Aorta (tissue), 5 donors: Measurements from ENCODE around the gene CDK6. TPM values are rescaled to one million over a fixed set of nuclear protein-coding genes. Genes with fewer than 3 reads are reported as not detected.

Source experiments
- ATAC-seq: fragments of 200-7000 bp; cut with Tn5 transposase; one replicate; pipeline ENCODE4 v1.9.1; 2022; ENCODE audit warnings: moderate library complexity; ENCODE audit not compliant: low FRiP score
- DNase-seq, 2 donors: peaks; one replicate each; pipeline ENCODE4 v3.0.0-alpha.2; 2020
- H3K27ac ChIP-seq, 2 donors: one replicate each; pipeline ENCODE4 v1.5.1; 2013; ENCODE audit warnings: low read length in 2 of 2, mild to moderate bottlenecking in 2 of 2, moderate library complexity in 2 of 2, control low read depth in 1 of 2, inconsistent platforms in 1 of 2, low read depth in 1 of 2
- H3K27me3 ChIP-seq, 2 donors: one replicate each; pipeline ENCODE4 v1.6.1; 2013; ENCODE audit warnings: control low read depth in 1 of 2, low read length in 1 of 2, mild to moderate bottlenecking in 1 of 2, moderate library complexity in 1 of 2; ENCODE audit not compliant: insufficient read depth in 2 of 2, control insufficient read depth in 1 of 2
- H3K36me3 ChIP-seq, 2 donors: one replicate each; pipeline ENCODE4 v1.6.1; 2013; ENCODE audit warnings: control low read depth in 1 of 2, low read length in 1 of 2, mild to moderate bottlenecking in 1 of 2; ENCODE audit not compliant: insufficient read depth in 2 of 2, control insufficient read depth in 1 of 2
- H3K4me1 ChIP-seq, 2 donors: one replicate each; pipeline ENCODE4 v1.6.1; 2013; ENCODE audit warnings: low read length in 2 of 2, control low read depth in 1 of 2, mild to moderate bottlenecking in 1 of 2, moderate library complexity in 1 of 2; ENCODE audit not compliant: insufficient read depth in 2 of 2, control insufficient read depth in 1 of 2
- H3K4me3 ChIP-seq, 2 donors: one replicate each; pipeline ENCODE4 v1.5.1; 2013; ENCODE audit warnings: low read length in 2 of 2, control low read depth in 1 of 2, mild to moderate bottlenecking in 1 of 2
- H3K9me3 ChIP-seq: one replicate; pipeline ENCODE4 v1.6.1; 2013; ENCODE audit warnings: mild to moderate bottlenecking, low read length; ENCODE audit not compliant: control insufficient read depth
- WGBS, 2 donors: extraction: QIAGEN DNeasy Blood & Tissue Kit; methylation state at CpG; one replicate each; pipeline ENCODE4 v1.1.7; 2013; 5-methylcytosine and 5-hydroxymethylcytosine counted together
- intact Hi-C, 2 donors: fragments of 100-400 bp; cut with DNase I; formaldehyde crosslinking; loops; one replicate each; pipeline versions ENCODE4 v1.14.2 to v1.15.0; 2022
- polyA plus RNA-seq, 2 donors: library from polyadenylated mRNA; stranded (reverse); fragments of 200-250 nt; gene quantifications; one replicate each; pipeline ENCODE4 v1.2.3, GENCODE V29; 2013
- total RNA-seq, 2 donors: library from RNA; stranded (reverse); fragmentation: NEBNext Ultra II Directional; extraction: Animal tissue kit (Norgen Biotek cat#: 25700); gene quantifications; one replicate each; pipeline ENCODE4 v1.2.1, GENCODE V29; 2021
- donor health status: healthy with polysubstance abuse.
- donor health status: Bipolar disorder and iron deficiency.
- donor health status: DM: no; HTN: no; CAD: no.
- donor health status: DM: no; HTN: no; CAD: no.
- donor health status: DM: yes; HTN: yes; CAD: no.

CDK6 gene
- total and polyA plus RNA-seq, 4 donors = 2.8 to 26.0 (median 11.4) TPM

GRCh38 chr7:92645114-92646061 lies 191.0 kb downstream of the CDK6 start:
- Histone ChIP-seq H3K27ac (no peak overlapping the region), H3K27me3 (no peaks in the 10 kb centered on the region), H3K4me3 (no peak overlapping the region), H3K9me3 (no peaks in the 10 kb centered on the region), H3K4me1 (peaks cover 0 to under 1% of the 10 kb centered on the region in 2 donors), H3K36me3 (no peaks in the 10 kb centered on the region)
- WGBS, 2 donors = 63 to 66% methylated on average over 11 of the region's 11 CpGs
- ATAC-seq = peak; percentile 58
- no peak for DNase-seq
- intact Hi-C loops = no loop called here

- DNase-seq = no peak
- ATAC-seq = no peak
- WGBS, 2 donors = 87 to 91% methylated on average over 6 of the region's 6 CpGs
- Histone ChIP-seq H3K4me3 (no peak overlapping the region), H3K27me3 (no peaks in the 10 kb centered on the region), H3K9me3 (no peaks in the 10 kb centered on the region), H3K4me1 (no peaks in the 10 kb centered on the region), H3K27ac (no peak overlapping the region), H3K36me3 (no peaks in the 10 kb centered on the region)
- intact Hi-C loops = no loop called here
These were observed 191.8 kb downstream of the CDK6 start for GRCh38 chr7:92644406-92645113.

- Histone ChIP-seq H3K9me3 (no peaks in the 10 kb centered on the region), H3K4me3 (no peak overlapping the region), H3K36me3 (no peaks in the 10 kb centered on the region), H3K4me1 (no peaks in the 10 kb centered on the region), H3K27ac (no peak overlapping the region), H3K27me3 (no peaks in the 10 kb centered on the region)
- 52 to 60% methylated on average over 2 of the region's 2 CpGs for WGBS, 2 donors
- intact Hi-C loops = no loop called here
- DNase-seq (no peak), ATAC-seq (no peak)
These were observed 192.6 kb downstream of the CDK6 start for GRCh38 chr7:92643821-92644220.

GRCh38 chr7:92641921-92642511 lies 194.4 kb downstream of the CDK6 start:
- Histone ChIP-seq H3K4me3 (no peak overlapping the region), H3K9me3 (no peaks in the 10 kb centered on the region), H3K27ac (no peak overlapping the region), H3K4me1 (no peaks in the 10 kb centered on the region), H3K36me3 (no peaks in the 10 kb centered on the region), H3K27me3 (no peaks in the 10 kb centered on the region)
- DNase-seq (no peak), ATAC-seq (no peak)
- intact Hi-C loops = no loop called here
- 84 to 87% methylated on average over 4 of the region's 4 CpGs for WGBS, 2 donors

- intact Hi-C loops = no loop called here
- Histone ChIP-seq H3K27me3 (no peaks in the 10 kb centered on the region), H3K36me3 (no peaks in the 10 kb centered on the region), H3K4me1 (peaks cover 0 to 2% of the 10 kb centered on the region in 2 donors), H3K27ac (no peak overlapping the region), H3K9me3 (no peaks in the 10 kb centered on the region), H3K4me3 (no peak overlapping the region)
- ATAC-seq (no peak), DNase-seq (no peak)
- 87 to 92% methylated on average over 4 of the region's 4 CpGs for WGBS, 2 donors
These were observed 196.4 kb downstream of the CDK6 start for GRCh38 chr7:92639966-92640365.

GRCh38 chr7:92639213-92639896 lies 197.0 kb downstream of the CDK6 start:
- ATAC-seq (no peak), DNase-seq (no peak)
- Histone ChIP-seq H3K27me3 (no peaks in the 10 kb centered on the region), H3K36me3 (no peaks in the 10 kb centered on the region), H3K4me1 (peaks cover 0 to 5% of the 10 kb centered on the region in 2 donors), H3K27ac (no peak overlapping the region), H3K9me3 (no peaks in the 10 kb centered on the region), H3K4me3 (no peak overlapping the region)
- 62% methylated on average over 9 of the region's 9 CpGs for WGBS, 2 donors
- intact Hi-C loops = no loop called here

- H3K4me1 ChIP-seq = peaks cover 0 to 10% of the 10 kb centered on the region in 2 donors
- no peak overlapping the region for H3K4me3 ChIP-seq
- no peak overlapping the region for H3K27ac ChIP-seq
- no peaks in the 10 kb centered on the region for H3K9me3 ChIP-seq
- WGBS, 2 donors = 72 to 73% methylated on average over 5 of the region's 5 CpGs
- no peak for DNase-seq
- H3K36me3 ChIP-seq = no peaks in the 10 kb centered on the region
- no peaks in the 10 kb centered on the region for H3K27me3 ChIP-seq
- intact Hi-C loops = no loop called here
- no peak for ATAC-seq
These were observed 200.3 kb downstream of the CDK6 start for GRCh38 chr7:92636018-92636560.

- H3K4me3 ChIP-seq = no peak overlapping the region
- peaks cover 0 to 10% of the 10 kb centered on the region in 2 donors for H3K4me1 ChIP-seq
- ATAC-seq (no peak), DNase-seq (no peak)
- 21 to 22% methylated on average over 4 of the region's 4 CpGs for WGBS, 2 donors
- no peaks in the 10 kb centered on the region for H3K9me3 ChIP-seq
- no peaks in the 10 kb centered on the region for H3K36me3 ChIP-seq
- intact Hi-C loops = no loop called here
- no peak overlapping the region for H3K27ac ChIP-seq
- no peaks in the 10 kb centered on the region for H3K27me3 ChIP-seq
These were observed 200.8 kb downstream of the CDK6 start for GRCh38 chr7:92635538-92635937.
